CD4-positive, alpha-beta T cell (primary cell): ENCODE measurements around the gene SLC27A1. TPM values are rescaled to one million over a fixed set of nuclear protein-coding genes. Genes with fewer than 3 reads are reported as not detected.

Experiments used
- ATAC-seq: fragments of 200-7000 bp; cut with Tn5 transposase; one replicate; pipeline ENCODE4 v1.10.0; 2022; ENCODE audit warnings: mild to moderate bottlenecking; ENCODE audit not compliant: poor library complexity
- CTCF ChIA-PET: fragments of 350-600 bp; sonication (Branson Sonifier 250); formaldehyde crosslinking; loops from one replicate; lab custom pipeline; 2021; ENCODE audit warnings: antibody characterized with exemption, inconsistent platforms; lab: Charles Lee
- POLR2A ChIA-PET: fragments of 350-600 bp; sonication (Branson Sonifier 250); formaldehyde crosslinking; loops from one replicate; lab custom pipeline; 2021; ENCODE audit warnings: antibody characterized with exemption, inconsistent platforms; lab: Charles Lee
- DNase-seq, 14 experiments: peaks; one replicate each; pipeline ENCODE4 v3.0.0-alpha.2; 2013 to 2020; ENCODE audit warnings: mixed read lengths in 2 of 14
- H3K27ac ChIP-seq, 2 donors: one replicate each; pipeline versions ENCODE4 v1.5.1 to v1.7.0; 2013; ENCODE audit warnings: low read length in 2 of 2, low read depth in 1 of 2, mild to moderate bottlenecking in 1 of 2
- H3K27me3 ChIP-seq, 2 experiments: 1 replicate in 1 of 2; 2 replicates in 1 of 2; pipeline versions ENCODE4 v1.6.1 to v1.7.0; 2013; ENCODE audit warnings: low read length in 2 of 2, control low read depth in 1 of 2, mild to moderate bottlenecking in 1 of 2, moderate library complexity in 1 of 2; ENCODE audit not compliant: insufficient read depth in 2 of 2, control insufficient read depth in 1 of 2
- H3K36me3 ChIP-seq: one replicate; pipeline ENCODE4 v1.6.1; 2013; ENCODE audit warnings: low read length, control low read depth; ENCODE audit not compliant: insufficient read depth
- H3K4me1 ChIP-seq: one replicate; pipeline ENCODE4 v1.6.1; 2013; ENCODE audit warnings: low read length, control low read depth; ENCODE audit not compliant: insufficient read depth
- H3K4me3 ChIP-seq: one replicate; pipeline ENCODE4 v1.5.1; 2013; ENCODE audit warnings: mild to moderate bottlenecking, low read length, moderate library complexity
- H3K9me3 ChIP-seq, 2 experiments: 1 replicate in 1 of 2; 2 replicates in 1 of 2; pipeline versions ENCODE4 v1.6.1 to v1.7.0; 2013; ENCODE audit warnings: low read length in 2 of 2, mild to moderate bottlenecking in 2 of 2, control low read depth in 1 of 2, moderate library complexity in 1 of 2; ENCODE audit not compliant: control insufficient read depth in 1 of 2, insufficient read depth in 1 of 2
- H3K27ac Mint-ChIP-seq: one replicate; pipeline ENCODE4 v1.8.0; 2020; ENCODE audit warnings: mixed read lengths
- H3K27me3 Mint-ChIP-seq: one replicate; pipeline ENCODE4 v1.8.0; 2021; ENCODE audit warnings: mixed read lengths
- H3K36me3 Mint-ChIP-seq: one replicate; pipeline ENCODE4 v1.8.0; 2021; ENCODE audit warnings: low read depth, mixed read lengths
- H3K4me1 Mint-ChIP-seq: one replicate; pipeline ENCODE4 v1.8.0; 2021; ENCODE audit warnings: low read depth, mixed read lengths
- H3K4me3 Mint-ChIP-seq: one replicate; pipeline ENCODE4 v1.8.0; 2020; ENCODE audit warnings: mild to moderate bottlenecking, mixed read lengths
- H3K9me3 Mint-ChIP-seq: one replicate; pipeline ENCODE4 v1.8.0; 2020; ENCODE audit warnings: mixed read lengths
- intact Hi-C, 2 experiments: fragments of 100-400 bp; cut with DNase I in 1 of 2; cut with micrococcal nuclease in 1 of 2; formaldehyde crosslinking; loops; one replicate each; pipeline versions ENCODE4 v1.15.1 to v1.9.0; 2023 to 2025; cut with DNase I, micrococcal nuclease
- total RNA-seq, 174 experiments: library from RNA in 2 of 174; stranded (reverse) in 2 of 174; gene quantifications; one replicate each; pipeline ENCODE4 v1.2.3 and lab custom pipeline; 2021 to 2026
- TF ChIP-seq, protein P1 (sequence below): fragments of 200-600 bp; IDR thresholded peaks from one replicate; pipeline ENCODE4 v1.8.0; 2022; ENCODE audit warnings: antibody characterized with exemption, mild to moderate bottlenecking

The SLC27A1 gene
- total RNA-seq, 2 experiments from 2014 or later = 3.0 TPM

- H3K9me3 ChIP-seq = peaks cover 0 to 8% of the 10 kb centered on the region in 2 experiments
- H3K27ac ChIP-seq = peak overlapping the region; percentile 64 to 94
- Mint-ChIP-seq H3K36me3 (peaks cover 22% of the 10 kb centered on the region), H3K4me1 (peaks cover 33% of the 10 kb centered on the region), H3K9me3 (no peaks in the 10 kb centered on the region), H3K4me3 (peak overlapping the region; percentile 93), H3K27me3 (no peaks in the 10 kb centered on the region), H3K27ac (peak overlapping the region; percentile 80)
- DNase-seq = peak; percentile 73 to 92 (median 82)
- TF ChIP-seq, protein P1, sequence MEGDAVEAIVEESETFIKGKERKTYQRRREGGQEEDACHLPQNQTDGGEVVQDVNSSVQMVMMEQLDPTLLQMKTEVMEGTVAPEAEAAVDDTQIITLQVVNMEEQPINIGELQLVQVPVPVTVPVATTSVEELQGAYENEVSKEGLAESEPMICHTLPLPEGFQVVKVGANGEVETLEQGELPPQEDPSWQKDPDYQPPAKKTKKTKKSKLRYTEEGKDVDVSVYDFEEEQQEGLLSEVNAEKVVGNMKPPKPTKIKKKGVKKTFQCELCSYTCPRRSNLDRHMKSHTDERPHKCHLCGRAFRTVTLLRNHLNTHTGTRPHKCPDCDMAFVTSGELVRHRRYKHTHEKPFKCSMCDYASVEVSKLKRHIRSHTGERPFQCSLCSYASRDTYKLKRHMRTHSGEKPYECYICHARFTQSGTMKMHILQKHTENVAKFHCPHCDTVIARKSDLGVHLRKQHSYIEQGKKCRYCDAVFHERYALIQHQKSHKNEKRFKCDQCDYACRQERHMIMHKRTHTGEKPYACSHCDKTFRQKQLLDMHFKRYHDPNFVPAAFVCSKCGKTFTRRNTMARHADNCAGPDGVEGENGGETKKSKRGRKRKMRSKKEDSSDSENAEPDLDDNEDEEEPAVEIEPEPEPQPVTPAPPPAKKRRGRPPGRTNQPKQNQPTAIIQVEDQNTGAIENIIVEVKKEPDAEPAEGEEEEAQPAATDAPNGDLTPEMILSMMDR = no peak
- intact Hi-C loops = loop anchor here (1.0 to 5.0 kb wide), 5 partner anchors 27 to 45 kb away; partner anchors contain the start of genes COLGALT1 (in 2 of the 2) and SLC27A1 (in 1 of the 2)
- H3K4me1 ChIP-seq = peaks cover 19% of the 10 kb centered on the region
- ATAC-seq = peak; percentile 75
- H3K27me3 ChIP-seq = no peaks in the 10 kb centered on the region
- H3K4me3 ChIP-seq = peak overlapping the region; percentile 82
- CTCF ChIA-PET = interaction anchor here (0.7 to 6.6 kb wide), 4 partner anchors 16 to 94 kb away, joined by 3 to 38 read pairs (median 4); no protein-coding TSS in a partner anchor
- peaks cover 6% of the 10 kb centered on the region for H3K36me3 ChIP-seq
- POLR2A ChIA-PET = interaction anchor here (0.7 to 5.0 kb wide), 22 partner anchors 8 to 770 kb away, joined by 3 to 45 read pairs (median 4); partner anchors contain the start of genes BABAM1, CCDC124, DDA1 and JUND
Observed at GRCh38 chr19:17511724-17512573, 41.6 kb downstream of the SLC27A1 start.

DNA sequence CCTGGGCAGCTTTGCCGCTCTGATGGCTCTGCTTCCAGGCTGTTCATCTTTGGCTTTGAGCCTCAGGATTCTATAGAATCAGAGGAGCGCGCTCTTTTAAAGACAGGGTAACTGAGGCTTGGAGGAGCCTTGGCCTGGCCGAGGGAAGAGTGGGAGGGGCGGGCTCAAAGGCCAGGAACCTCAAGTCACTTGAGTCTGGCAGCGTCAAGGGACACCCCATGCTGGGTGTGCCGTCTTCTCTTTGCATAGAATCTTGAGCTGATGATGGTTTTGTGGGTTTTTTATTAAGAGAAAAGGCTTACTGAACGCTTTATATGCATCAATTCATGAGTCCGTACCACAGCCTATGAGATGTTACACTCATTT lies 42.2 kb downstream of the SLC27A1 start:
- ChIA-PET POLR2A (interaction anchor here (1.0 to 5.0 kb wide), 5 partner anchors 10 to 203 kb away, joined by 3 to 45 read pairs (median 8); partner anchors contain the start of genes DDA1 and SLC27A1), CTCF (interaction anchor here (6.6 kb wide), 1 partner anchor 16 kb away, joined by 38 read pairs; no protein-coding TSS in a partner anchor)
- peak overlapping the region; percentile 64 to 94 for H3K27ac ChIP-seq
- DNase-seq (peak in 1 of 14 experiments; percentile 45), ATAC-seq (no peak)
- peak overlapping the region; percentile 82 for H3K4me3 ChIP-seq
- H3K36me3 ChIP-seq = peaks cover 11% of the 10 kb centered on the region
- no peaks in the 10 kb centered on the region for H3K27me3 ChIP-seq
- peak overlapping the region; percentile 93 for H3K4me3 Mint-ChIP-seq
- intact Hi-C loops = loop anchor here (1.0 to 5.0 kb wide), 4 partner anchors 27 to 45 kb away; partner anchors contain the start of genes COLGALT1 (in 2 of the 2) and SLC27A1 (in 1 of the 2)
- peaks cover 19% of the 10 kb centered on the region for H3K4me1 ChIP-seq
- TF ChIP-seq, protein P1 = no peak
- H3K9me3 ChIP-seq = peaks cover 4 to 14% of the 10 kb centered on the region in 2 experiments
- H3K4me1 Mint-ChIP-seq = peaks cover 33% of the 10 kb centered on the region
- H3K9me3 Mint-ChIP-seq = no peaks in the 10 kb centered on the region
- peaks cover 28% of the 10 kb centered on the region for H3K36me3 Mint-ChIP-seq
- no peaks in the 10 kb centered on the region for H3K27me3 Mint-ChIP-seq
- peak overlapping the region; percentile 80 for H3K27ac Mint-ChIP-seq

GRCh38 chr19:17515408-17516149 lies 45.3 kb downstream of the SLC27A1 start:
- H3K4me3 ChIP-seq = no peak overlapping the region
- H3K4me1 Mint-ChIP-seq = peaks cover 21% of the 10 kb centered on the region
- TF ChIP-seq, protein P1 = no peak
- DNase-seq = no peak
- ChIA-PET CTCF (interaction anchor here (1.3 kb wide), 1 partner anchor 19 kb away, joined by 3 read pairs; no protein-coding TSS in a partner anchor), POLR2A (no interaction called here)
- no peaks in the 10 kb centered on the region for H3K27me3 Mint-ChIP-seq
- H3K4me3 Mint-ChIP-seq = peak overlapping the region; percentile 54
- H3K27ac ChIP-seq = no peak overlapping the region
- no peaks in the 10 kb centered on the region for H3K9me3 Mint-ChIP-seq
- peaks cover 16 to 24% of the 10 kb centered on the region in 2 experiments for H3K9me3 ChIP-seq
- peaks cover 19% of the 10 kb centered on the region for H3K36me3 ChIP-seq
- H3K27me3 ChIP-seq = no peaks in the 10 kb centered on the region
- ATAC-seq = no peak
- H3K4me1 ChIP-seq = peaks cover 13% of the 10 kb centered on the region
- intact Hi-C loops = no loop called here
- H3K27ac Mint-ChIP-seq = no peak overlapping the region
- H3K36me3 Mint-ChIP-seq = peaks cover 39% of the 10 kb centered on the region
